HepG2 (cell line): ENCODE results near the gene VWA3A. TPM values are rescaled to one million over a fixed set of nuclear protein-coding genes. Genes with fewer than 3 reads are reported as not detected.

ENCODE experiments used
- ADNP ChIP-seq: sonication (generic); formaldehyde crosslinking; IDR thresholded peaks from 2 replicates; pipeline ENCODE4 v1.4.0; 2020; ENCODE audit warnings: missing genetic modification reagents
- AKAP8 ChIP-seq: sonication (generic); formaldehyde crosslinking; IDR thresholded peaks from 2 replicates; pipeline ENCODE4 v1.5.1; 2020; ENCODE audit warnings: mild to moderate bottlenecking, missing genetic modification reagents
- E2F2 ChIP-seq: sonication (generic); formaldehyde crosslinking; IDR thresholded peaks from 2 replicates; pipeline ENCODE4 v1.4.0; 2020; ENCODE audit warnings: missing genetic modification reagents, borderline replicate concordance
- EZH2 ChIP-seq: conservative IDR thresholded peaks from 2 replicates; pipeline ENCODE4 v1.6.1; 2012; ENCODE audit warnings: mild to moderate bottlenecking, low read depth, low read length, moderate library complexity
- FOSL1 ChIP-seq: sonication (generic); formaldehyde crosslinking; IDR thresholded peaks from 2 replicates; pipeline ENCODE4 v1.9.0; 2021; ENCODE audit warnings: missing genetic modification reagents, borderline replicate concordance
- FOXC1 ChIP-seq: sonication (generic); formaldehyde crosslinking; IDR thresholded peaks from 2 replicates; pipeline ENCODE4 v1.8.0; 2022; ENCODE audit warnings: mild to moderate bottlenecking, missing genetic modification reagents, borderline replicate concordance
- GATAD1 ChIP-seq: IDR thresholded peaks from 2 replicates; pipeline ENCODE4 v1.6.1; 2016; ENCODE audit warnings: missing genetic modification reagents, missing compliant biosample characterization
- KDM5B ChIP-seq: sonication (generic); formaldehyde crosslinking; IDR thresholded peaks from 2 replicates; pipeline ENCODE4 v1.4.0; 2020; ENCODE audit warnings: missing genetic modification reagents, mild to moderate bottlenecking, borderline replicate concordance
- MYC ChIP-seq: sonication (generic); formaldehyde crosslinking; IDR thresholded peaks from 2 replicates; pipeline ENCODE4 v1.9.0; 2021; ENCODE audit warnings: missing genetic modification reagents, borderline replicate concordance
- ONECUT2 ChIP-seq: sonication (generic); formaldehyde crosslinking; IDR thresholded peaks from 2 replicates; pipeline ENCODE4 v1.4.0; 2020; ENCODE audit warnings: missing genetic modification reagents
- PAX8 ChIP-seq: sonication (generic); formaldehyde crosslinking; IDR thresholded peaks from 2 replicates; pipeline ENCODE4 v1.8.0; 2022; ENCODE audit warnings: mild to moderate bottlenecking, missing genetic modification reagents, borderline replicate concordance
- SALL2 ChIP-seq: sonication (generic); formaldehyde crosslinking; IDR thresholded peaks from 2 replicates; pipeline ENCODE4 v1.8.1; 2023; ENCODE audit warnings: mild to moderate bottlenecking, missing genetic modification reagents, inconsistent platforms
- U2AF2 ChIP-seq: fragments of 200-400 bp; formaldehyde crosslinking; IDR thresholded peaks from 2 replicates; pipeline ENCODE4 v1.6.1; 2017; ENCODE audit warnings: low read depth, mild to moderate bottlenecking, low read length
- ZBTB26 ChIP-seq: IDR thresholded peaks from 2 replicates; pipeline ENCODE4 v1.6.1; 2016; ENCODE audit warnings: missing compliant biosample characterization, missing genetic modification reagents, borderline replicate concordance
- ZBTB44 ChIP-seq: sonication (generic); formaldehyde crosslinking; IDR thresholded peaks from 2 replicates; pipeline ENCODE4 v1.4.0; 2020; ENCODE audit warnings: missing genetic modification reagents
- ZBTB49 ChIP-seq: sonication (generic); formaldehyde crosslinking; IDR thresholded peaks from 2 replicates; pipeline ENCODE4 v1.4.0; 2020; ENCODE audit warnings: missing genetic modification reagents, borderline replicate concordance
- ZBTB8A ChIP-seq: sonication (generic); formaldehyde crosslinking; IDR thresholded peaks from 2 replicates; pipeline ENCODE4 v1.4.0; 2020; ENCODE audit warnings: mild to moderate bottlenecking, low read depth, missing genetic modification reagents, borderline replicate concordance
- ZFP36L1 ChIP-seq: sonication (generic); formaldehyde crosslinking; IDR thresholded peaks from 2 replicates; pipeline ENCODE4 v1.8.0; 2022; ENCODE audit warnings: mild to moderate bottlenecking, missing genetic modification reagents, moderate library complexity
- ZNF234 ChIP-seq: sonication (generic); formaldehyde crosslinking; conservative IDR thresholded peaks from 2 replicates; pipeline ENCODE4 v1.5.1; 2020; ENCODE audit warnings: mild to moderate bottlenecking, missing genetic modification reagents
- ZNF737 ChIP-seq: sonication (generic); formaldehyde crosslinking; IDR thresholded peaks from 2 replicates; pipeline ENCODE4 v1.5.0; 2020; ENCODE audit warnings: missing genetic modification reagents, mild to moderate bottlenecking, borderline replicate concordance
- ZSCAN12 ChIP-seq: sonication (generic); formaldehyde crosslinking; IDR thresholded peaks from 2 replicates; pipeline ENCODE4 v1.9.0; 2021; ENCODE audit warnings: mild to moderate bottlenecking, missing genetic modification reagents
- polyA plus RNA-seq, 8 experiments: library from polyadenylated mRNA; depleted of rRNA in 3 of 8; stranded (reverse) in 7 of 8; unstranded in 1 of 8; fragments of >200 nt; fragmentation: Illumina TruSeq in 4 of 8; extraction: Trizol in 4 of 8; gene quantifications; 2 replicates each; pipeline versions ENCODE4 v1.2.1 to v1.2.3, GENCODE V29; 2011 to 2016; ENCODE audit warnings: low read depth in 4 of 8, missing spikeins in 1 of 8, mixed read lengths in 1 of 8; ENCODE audit not compliant: insufficient read depth in 1 of 8
- total RNA-seq, 5 experiments: library from RNA; depleted of rRNA; stranded (reverse); fragments of >200 nt; fragmentation: Illumina TruSeq; extraction: Trizol; gene quantifications; 2 replicates each; pipeline ENCODE4 v1.2.3, GENCODE V29; 2016; ENCODE audit warnings: low read depth in 1 of 5
- TF ChIP-seq, protein P1 (sequence below): sonication (generic); formaldehyde crosslinking; conservative IDR thresholded peaks from 2 replicates; pipeline ENCODE4 v1.8.1; 2023; ENCODE audit warnings: missing genetic modification reagents
- TF ChIP-seq, protein P2 (sequence below): sonication (generic); IDR thresholded peaks from 2 replicates; pipeline ENCODE4 v1.6.1; 2016; ENCODE audit warnings: low read depth, borderline replicate concordance

VWA3A gene
- total and polyA plus RNA-seq, 2 of the 13 experiments (the other 11 are each of a cell fraction or from before 2014, with no cell fraction given) = 0.03 to 0.07 TPM

- no peak for TF ChIP-seq MYC
- TF ChIP-seq ZNF737 = no peak
- TF ChIP-seq ZBTB44 (CRISPR knock-in tag) = no peak
- TF ChIP-seq, protein P1, sequence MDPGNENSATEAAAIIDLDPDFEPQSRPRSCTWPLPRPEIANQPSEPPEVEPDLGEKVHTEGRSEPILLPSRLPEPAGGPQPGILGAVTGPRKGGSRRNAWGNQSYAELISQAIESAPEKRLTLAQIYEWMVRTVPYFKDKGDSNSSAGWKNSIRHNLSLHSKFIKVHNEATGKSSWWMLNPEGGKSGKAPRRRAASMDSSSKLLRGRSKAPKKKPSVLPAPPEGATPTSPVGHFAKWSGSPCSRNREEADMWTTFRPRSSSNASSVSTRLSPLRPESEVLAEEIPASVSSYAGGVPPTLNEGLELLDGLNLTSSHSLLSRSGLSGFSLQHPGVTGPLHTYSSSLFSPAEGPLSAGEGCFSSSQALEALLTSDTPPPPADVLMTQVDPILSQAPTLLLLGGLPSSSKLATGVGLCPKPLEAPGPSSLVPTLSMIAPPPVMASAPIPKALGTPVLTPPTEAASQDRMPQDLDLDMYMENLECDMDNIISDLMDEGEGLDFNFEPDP (CRISPR knock-in tag) = 0 out of 2 replicates have a peak, but pooled peaks have one; percentile 73
- no peak for TF ChIP-seq AKAP8 (CRISPR knock-in tag)
- TF ChIP-seq, protein P2, sequence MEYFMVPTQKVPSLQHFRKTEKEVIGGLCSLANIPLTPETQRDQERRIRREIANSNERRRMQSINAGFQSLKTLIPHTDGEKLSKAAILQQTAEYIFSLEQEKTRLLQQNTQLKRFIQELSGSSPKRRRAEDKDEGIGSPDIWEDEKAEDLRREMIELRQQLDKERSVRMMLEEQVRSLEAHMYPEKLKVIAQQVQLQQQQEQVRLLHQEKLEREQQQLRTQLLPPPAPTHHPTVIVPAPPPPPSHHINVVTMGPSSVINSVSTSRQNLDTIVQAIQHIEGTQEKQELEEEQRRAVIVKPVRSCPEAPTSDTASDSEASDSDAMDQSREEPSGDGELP = no peak
- no peak for TF ChIP-seq PAX8 (CRISPR knock-in tag)
- TF ChIP-seq ZBTB49 (CRISPR knock-in tag) = no peak
- TF ChIP-seq EZH2 = no peak
- TF ChIP-seq ZBTB8A (CRISPR knock-in tag) = no peak
- no peak for TF ChIP-seq ADNP (CRISPR knock-in tag)
- no peak for TF ChIP-seq U2AF2
- TF ChIP-seq FOXC1 (CRISPR knock-in tag) = 0 out of 2 replicates have a peak, but pooled peaks have one; percentile 60
- TF ChIP-seq GATAD1 (CRISPR knock-in tag) = no peak
- no peak for TF ChIP-seq ZFP36L1 (CRISPR knock-in tag)
- TF ChIP-seq KDM5B (CRISPR knock-in tag) = no peak
- no peak for TF ChIP-seq ONECUT2
- TF ChIP-seq ZSCAN12 (CRISPR knock-in tag) = no peak
- TF ChIP-seq FOSL1 = no peak
- no peak for TF ChIP-seq ZBTB26
- no peak for TF ChIP-seq ZNF234
- TF ChIP-seq SALL2 (CRISPR knock-in tag) = no peak
- no peak for TF ChIP-seq E2F2 (CRISPR knock-in tag)
Observed at GRCh38 chr16:22186517-22186916, 94.2 kb downstream of the VWA3A start (continued).
